ENCODE results near the gene CLCA4.
"Not testable (repeated sequence)": the region's sequence is repeated elsewhere in the genome, so short reads cannot be mapped to it uniquely, and the experiment has no call there.

CLCA4 gene

DNA sequence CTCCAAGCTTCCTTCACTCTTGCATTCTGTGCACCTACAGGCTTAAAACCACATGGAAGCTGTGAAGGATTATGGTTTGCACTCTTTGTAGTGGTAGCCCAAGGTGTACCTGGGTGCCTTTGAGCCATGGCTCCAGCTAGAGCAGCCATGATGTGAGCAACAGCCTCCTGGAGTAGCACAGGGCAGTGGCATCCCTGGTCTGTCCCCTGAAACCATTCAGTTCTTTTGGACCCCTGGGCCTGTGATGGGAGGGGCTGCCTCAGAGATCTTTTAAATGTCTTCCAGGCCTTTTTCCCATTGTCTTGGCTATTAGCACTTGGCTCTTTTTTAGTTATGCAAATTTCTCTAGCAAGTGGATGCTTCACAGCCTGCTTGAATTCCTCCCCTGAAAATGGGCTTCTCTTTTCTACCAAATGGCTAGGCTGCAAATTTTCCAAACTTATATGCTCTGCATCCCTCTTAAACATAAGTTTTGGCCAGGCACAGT is 47.4 kb downstream of the CLCA4 start:
- no peak overlapping the region for H3K4me3 ChIP-seq (ENCODE audit: low read depth, low read length)
- DNase-seq (ENCODE audit: low read depth): no peak

DNA sequence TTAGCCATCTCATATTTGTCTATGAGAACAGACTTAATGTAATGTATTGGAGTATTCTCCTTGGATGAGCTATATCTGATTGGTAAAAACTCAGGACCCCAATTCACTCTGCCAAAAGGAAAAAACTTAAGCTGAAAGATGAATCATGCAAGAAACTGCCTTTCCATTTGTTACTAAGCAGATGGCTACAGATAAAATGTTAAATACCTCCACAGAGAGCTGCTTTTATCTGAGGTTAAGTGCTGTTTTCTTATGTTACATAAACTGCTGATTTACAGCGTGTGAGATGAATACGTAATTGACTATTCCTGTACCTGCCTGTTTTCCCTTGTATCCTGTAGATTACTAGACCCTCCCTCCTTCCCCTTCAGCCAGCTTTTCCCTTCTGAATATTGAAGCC is 49.3 kb downstream of the CLCA4 start:
- no peak overlapping the region for H3K4me3 ChIP-seq (ENCODE audit: low read depth, low read length)
- no peak for DNase-seq (ENCODE audit: low read depth)

DNA sequence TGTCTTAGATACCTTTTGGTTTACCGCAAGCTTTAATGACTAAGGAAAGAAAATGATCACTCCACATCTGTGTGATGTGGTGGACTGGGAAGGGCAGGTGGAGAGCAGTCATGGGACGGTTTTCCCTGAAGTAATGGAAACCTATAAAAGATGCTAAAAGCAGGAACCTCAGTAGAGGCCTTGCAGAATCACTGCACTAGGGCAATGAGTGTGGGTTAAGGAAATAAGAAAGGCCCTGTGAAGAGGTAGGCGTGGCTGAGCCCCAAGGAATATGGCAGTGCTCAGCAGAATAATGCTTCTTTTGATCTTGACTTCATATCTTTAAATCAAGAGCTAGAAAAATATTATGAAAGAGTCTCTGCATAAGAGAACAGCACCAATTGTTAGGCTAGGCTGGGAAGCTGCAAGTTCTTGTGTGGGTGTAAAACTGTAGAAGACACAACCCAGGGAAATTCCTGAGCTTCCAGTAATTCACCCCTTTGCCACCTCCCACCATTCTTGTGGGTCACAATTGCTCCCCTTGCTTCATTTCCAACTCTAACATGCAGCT is 49.9 kb downstream of the CLCA4 start:
- H3K4me3 ChIP-seq (ENCODE audit: low read depth, low read length): no peak overlapping the region
- no peak for DNase-seq (ENCODE audit: low read depth)

DNA sequence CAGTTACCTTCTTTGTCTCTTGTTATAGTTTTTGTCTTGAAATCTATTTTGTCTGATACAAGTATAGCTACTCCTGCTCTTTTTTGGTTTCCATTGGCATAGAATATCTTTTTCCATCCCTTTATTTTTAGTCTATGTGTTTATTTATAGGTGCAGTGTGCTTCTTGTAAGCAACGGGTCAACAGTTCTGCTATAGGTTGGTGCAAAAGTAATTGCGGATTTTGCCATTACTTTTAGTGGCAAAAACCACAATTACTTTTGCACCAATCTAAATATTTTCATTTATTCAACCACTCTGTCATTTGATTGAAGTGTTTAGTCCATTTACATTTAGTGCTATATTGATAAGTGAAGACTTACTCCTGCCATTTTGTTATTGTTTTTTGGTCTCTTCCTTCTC is 59.2 kb downstream of the CLCA4 start:
- not testable (repeated sequence) for H3K4me3 ChIP-seq (ENCODE audit: low read depth, low read length); DNase-seq (ENCODE audit: low read depth)

DNA sequence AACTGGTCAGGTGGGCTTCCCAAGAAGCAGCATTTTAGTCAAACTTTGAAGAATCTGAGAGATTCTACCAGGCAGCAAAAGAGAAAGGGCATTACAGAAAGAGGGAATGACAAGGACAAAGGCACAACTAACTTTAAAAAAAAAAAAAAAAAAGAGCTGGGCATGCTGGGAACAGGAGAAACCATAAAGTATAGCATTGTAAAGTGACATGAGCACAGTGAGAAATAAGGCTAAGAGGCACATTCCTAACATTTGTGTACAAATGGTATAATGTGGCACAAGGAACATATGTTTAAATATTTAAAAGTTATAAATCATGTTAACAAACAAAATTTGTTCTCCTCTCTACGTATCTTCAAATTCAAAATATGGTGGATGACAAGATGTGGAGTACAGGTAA is 69.6 kb downstream of the CLCA4 start:
- no peak for DNase-seq (ENCODE audit: low read depth)

DNA sequence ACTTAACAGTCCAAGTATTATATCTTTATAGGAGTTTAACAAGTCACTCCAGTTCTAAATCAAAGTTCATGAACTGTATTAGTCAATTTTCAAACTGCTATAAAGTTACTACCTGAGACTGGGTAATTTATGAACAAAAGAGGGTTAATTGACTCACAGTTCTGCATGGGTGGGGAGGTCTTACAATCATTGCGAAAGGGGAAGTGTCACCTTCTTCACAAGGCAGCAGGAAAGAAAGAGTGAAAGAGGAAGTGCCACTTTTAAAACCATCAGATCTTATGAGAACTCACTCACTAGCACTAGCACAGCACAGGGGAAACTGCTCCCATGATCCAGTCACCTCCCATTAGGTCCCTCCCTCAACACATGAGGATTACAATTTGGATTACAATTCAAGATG is 70.0 kb downstream of the CLCA4 start:
- DNase-seq (ENCODE audit: low read depth): no peak
- no peak overlapping the region for H3K4me3 ChIP-seq (ENCODE audit: low read depth, low read length)

More for the DNA sequence above, 69.6 kb downstream of the CLCA4 start:
- no peak overlapping the region for H3K4me3 ChIP-seq (ENCODE audit: low read depth, low read length)

DNA sequence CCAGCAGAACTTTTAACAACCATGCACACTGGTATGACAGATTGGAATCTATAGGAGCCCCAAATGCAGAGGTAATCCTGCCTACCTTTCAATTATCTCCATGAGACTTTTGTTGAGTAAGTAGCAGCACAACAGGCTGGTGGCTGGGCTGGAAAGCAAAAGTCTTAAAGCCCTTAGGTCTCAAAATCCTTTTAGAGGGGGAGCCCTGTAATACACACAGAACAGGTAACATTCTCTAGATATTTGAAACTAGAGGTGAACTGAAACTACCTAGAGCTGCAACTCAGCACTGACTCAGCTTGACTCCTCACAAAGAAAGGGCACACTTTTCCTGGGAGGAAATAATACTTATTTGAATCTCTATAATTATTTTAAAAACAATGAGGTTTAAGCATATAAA is 71.5 kb downstream of the CLCA4 start:
- no peak overlapping the region for H3K4me3 ChIP-seq (ENCODE audit: low read depth, low read length)
- DNase-seq (ENCODE audit: low read depth): no peak

DNA sequence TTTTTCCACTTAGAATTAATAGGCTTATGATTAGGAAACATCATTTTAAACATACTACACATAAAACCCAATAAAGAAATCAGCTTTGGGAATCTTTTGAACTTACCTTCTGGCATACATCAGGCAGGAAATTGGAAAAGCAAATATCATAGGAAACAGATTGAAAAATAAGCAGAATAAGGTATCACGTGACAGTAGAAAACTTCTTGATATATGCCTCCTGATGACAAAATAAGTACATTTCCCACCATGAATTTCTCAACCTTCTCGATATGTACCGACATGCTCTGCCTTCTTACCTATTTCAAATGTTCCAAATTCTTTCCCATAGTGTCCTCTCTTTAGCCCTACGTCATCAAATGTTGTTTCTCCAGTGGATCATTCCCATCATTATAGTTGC is 72.4 kb downstream of the CLCA4 start:
- no peak overlapping the region for H3K4me3 ChIP-seq (ENCODE audit: low read depth, low read length)
- no peak for DNase-seq (ENCODE audit: low read depth)

DNA sequence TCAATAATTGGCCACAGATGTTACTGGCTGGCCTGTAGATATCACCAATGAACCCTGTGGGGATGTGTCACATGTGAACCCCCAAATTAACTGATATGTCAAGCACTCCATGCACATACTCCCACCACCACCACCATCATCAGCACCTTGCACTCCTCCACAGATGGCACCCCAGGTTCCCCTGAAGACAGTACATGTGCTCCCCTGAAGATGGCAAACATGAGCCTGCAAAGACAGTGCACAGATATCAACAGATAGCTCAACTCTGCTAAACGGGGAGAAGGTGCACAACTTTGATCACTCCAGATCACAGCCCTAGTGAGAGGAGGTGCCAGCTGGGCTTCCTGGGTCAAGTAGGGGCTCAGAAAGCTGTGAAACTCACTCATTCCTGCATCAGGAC is 74.4 kb downstream of the CLCA4 start:
- no peak for DNase-seq (ENCODE audit: low read depth)
- H3K4me3 ChIP-seq (ENCODE audit: low read depth, low read length): no peak overlapping the region
